Fibroblast of lung (primary cell): ENCODE data around the gene KRTAP5-9. TPM values are rescaled to one million over a fixed set of nuclear protein-coding genes. Genes with fewer than 3 reads are reported as not detected.

ENCODE experiments used
- DNase-seq, 2 donors: peaks; one replicate each; pipeline versions ENCODE4 v3.0.0 to v3.0.0-alpha.2; 2010; ENCODE audit warnings: low read depth in 2 of 2
- H2AFZ ChIP-seq: 2 replicates; pipeline ENCODE4 v1.5.1; 2012; ENCODE audit warnings: low read length, control low read depth, inconsistent platforms
- H3K27ac ChIP-seq: 2 replicates; pipeline ENCODE4 v1.5.1; 2011; ENCODE audit warnings: low read length, control low read depth; ENCODE audit not compliant: insufficient read depth
- H3K27me3 ChIP-seq: 2 replicates; pipeline ENCODE4 v1.5.1; 2011; ENCODE audit warnings: mild to moderate bottlenecking, low read length; ENCODE audit not compliant: control insufficient read depth, insufficient read depth
- H3K36me3 ChIP-seq: 2 replicates; pipeline ENCODE4 v1.5.1; 2011; ENCODE audit warnings: low read length; ENCODE audit not compliant: control insufficient read depth, insufficient read depth
- H3K4me1 ChIP-seq: 2 replicates; pipeline ENCODE4 v1.5.1; 2011; ENCODE audit warnings: low read length; ENCODE audit not compliant: control insufficient read depth, insufficient read depth; ENCODE audit errors: extremely low read depth
- H3K4me2 ChIP-seq: 2 replicates; pipeline ENCODE4 v1.5.1; 2011; ENCODE audit warnings: low read length, control low read depth; ENCODE audit not compliant: insufficient read depth; ENCODE audit errors: extremely low read depth
- H3K4me3 ChIP-seq, 4 experiments: fragments of 200-600 bp in 1 of 4; sonication (generic) in 1 of 4; replicated peaks in 1 of 4; 2 replicates each; pipeline ENCODE4 v1.5.1; 2011 to 2016; ENCODE audit warnings: low read length in 4 of 4, low read depth in 3 of 4, mild to moderate bottlenecking in 3 of 4, control low read depth in 2 of 4, inconsistent platforms in 1 of 4, mixed read lengths in 1 of 4; ENCODE audit not compliant: insufficient read depth in 1 of 4; ENCODE audit errors: control extremely low read depth in 1 of 4
- H3K79me2 ChIP-seq: 2 replicates; pipeline ENCODE4 v1.5.1; 2012; ENCODE audit warnings: mild to moderate bottlenecking, low read length, inconsistent platforms; ENCODE audit not compliant: control insufficient read depth, insufficient read depth
- H3K9ac ChIP-seq: 2 replicates; pipeline ENCODE4 v1.5.1; 2011; ENCODE audit warnings: mild to moderate bottlenecking, low read length, control low read depth; ENCODE audit not compliant: insufficient read depth
- H3K9me3 ChIP-seq: 2 replicates; pipeline ENCODE4 v1.5.1; 2012; ENCODE audit warnings: low read depth, low read length; ENCODE audit not compliant: control insufficient read depth, insufficient read depth
- H4K20me1 ChIP-seq: 2 replicates; pipeline ENCODE4 v1.5.1; 2011; ENCODE audit warnings: low read length; ENCODE audit not compliant: control insufficient read depth, insufficient read depth; ENCODE audit errors: extremely low read depth
- EZH2 ChIP-seq: IDR thresholded peaks from 2 replicates; pipeline ENCODE4 v1.5.1; 2012; ENCODE audit warnings: low read length, control low read depth, mild to moderate bottlenecking; ENCODE audit errors: missing control alignments
- polyA plus RNA-seq, 2 donors: library from polyadenylated mRNA; depleted of rRNA in 1 of 2; stranded (reverse) in 1 of 2; unstranded in 1 of 2; fragments of >200 nt; gene quantifications; 2 replicates each; pipeline ENCODE4 v1.2.1, GENCODE V29; 2011 to 2012; ENCODE audit warnings: missing spikeins in 1 of 2
- total RNA-seq: library from RNA; depleted of rRNA; stranded (reverse); fragments of >200 nt; gene quantifications from 2 replicates; pipeline ENCODE4 v1.2.1, GENCODE V29; 2014
- TF ChIP-seq, protein P1 (sequence below), 2 donors: IDR thresholded peaks in 1 of 2; conservative IDR thresholded peaks in 1 of 2; 1 replicate in 1 of 2; 2 replicates in 1 of 2; pipeline ENCODE4 v1.5.1; 2011 to 2012; ENCODE audit warnings: low read length in 2 of 2, control low read depth in 1 of 2, inconsistent platforms in 1 of 2, low read depth in 1 of 2, mild to moderate bottlenecking in 1 of 2

KRTAP5-9 gene
- total and polyA plus RNA-seq, 2 donors (not counting 1 experiment from before 2014, with no cell fraction given) = not detected

DNA sequence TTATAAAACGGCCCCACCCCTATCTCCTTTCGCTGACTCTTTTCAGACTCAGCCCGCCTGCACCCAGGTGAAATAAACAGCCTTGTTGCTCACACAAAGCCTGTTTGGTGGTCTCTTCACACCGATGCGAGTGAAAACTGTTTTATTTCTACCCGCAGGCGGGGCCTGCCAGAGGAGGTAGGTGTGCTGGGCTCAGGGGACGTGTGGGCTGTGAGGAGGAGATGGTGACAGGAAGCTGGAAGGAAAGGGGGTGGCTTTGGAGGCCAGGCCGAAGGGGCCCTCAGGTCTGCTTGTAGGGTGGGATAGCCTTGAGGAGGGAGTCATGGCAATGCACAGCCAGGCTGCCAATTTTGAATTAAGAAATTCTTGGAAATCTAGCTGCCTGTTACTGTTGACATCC, 42.4 kb upstream of the KRTAP5-9 start:
- Histone ChIP-seq H3K9ac (no peak overlapping the region), H3K27me3 (no peaks in the 10 kb centered on the region), H3K9me3 (no peaks in the 10 kb centered on the region), H2AFZ (no peak overlapping the region), H3K4me2 (no peak overlapping the region), H4K20me1 (no peaks in the 10 kb centered on the region), H3K4me1 (no peaks in the 10 kb centered on the region), H3K36me3 (peaks cover 2% of the 10 kb centered on the region), H3K79me2 (no peaks in the 10 kb centered on the region), H3K4me3 (no peak overlapping the region), H3K27ac (no peak overlapping the region)
- DNase-seq = no peak
- TF ChIP-seq, protein P1, sequence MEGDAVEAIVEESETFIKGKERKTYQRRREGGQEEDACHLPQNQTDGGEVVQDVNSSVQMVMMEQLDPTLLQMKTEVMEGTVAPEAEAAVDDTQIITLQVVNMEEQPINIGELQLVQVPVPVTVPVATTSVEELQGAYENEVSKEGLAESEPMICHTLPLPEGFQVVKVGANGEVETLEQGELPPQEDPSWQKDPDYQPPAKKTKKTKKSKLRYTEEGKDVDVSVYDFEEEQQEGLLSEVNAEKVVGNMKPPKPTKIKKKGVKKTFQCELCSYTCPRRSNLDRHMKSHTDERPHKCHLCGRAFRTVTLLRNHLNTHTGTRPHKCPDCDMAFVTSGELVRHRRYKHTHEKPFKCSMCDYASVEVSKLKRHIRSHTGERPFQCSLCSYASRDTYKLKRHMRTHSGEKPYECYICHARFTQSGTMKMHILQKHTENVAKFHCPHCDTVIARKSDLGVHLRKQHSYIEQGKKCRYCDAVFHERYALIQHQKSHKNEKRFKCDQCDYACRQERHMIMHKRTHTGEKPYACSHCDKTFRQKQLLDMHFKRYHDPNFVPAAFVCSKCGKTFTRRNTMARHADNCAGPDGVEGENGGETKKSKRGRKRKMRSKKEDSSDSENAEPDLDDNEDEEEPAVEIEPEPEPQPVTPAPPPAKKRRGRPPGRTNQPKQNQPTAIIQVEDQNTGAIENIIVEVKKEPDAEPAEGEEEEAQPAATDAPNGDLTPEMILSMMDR (conservative IDR thresholded peaks at IDR 0.05 in 1 of 2, IDR thresholded peaks at IDR 0.05 in 1 of 2; ENCODE audit: low read depth in 1 of 2, low read length in 2 of 2) = no peak
- TF ChIP-seq EZH2 = no peak

DNA sequence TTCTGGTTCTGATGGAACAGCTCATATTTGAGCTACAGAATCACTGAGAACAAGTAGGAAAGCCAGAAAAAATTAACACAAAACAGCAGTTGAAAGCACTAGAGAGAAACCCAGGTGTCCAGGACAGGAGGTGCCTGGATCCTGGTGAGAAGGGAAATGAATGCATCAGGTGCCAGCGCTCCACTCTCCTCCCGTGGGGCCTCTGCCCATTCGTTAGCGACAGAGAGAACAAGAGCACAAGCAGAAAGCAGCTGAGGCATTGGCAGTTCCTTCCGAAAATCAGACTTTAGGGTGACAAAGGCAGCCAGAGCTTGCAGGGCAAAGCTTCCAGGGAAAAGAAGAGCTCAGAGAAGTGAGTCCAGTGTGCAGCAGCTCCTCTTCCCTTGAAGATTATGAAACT, 41.1 kb upstream of the KRTAP5-9 start:
- no peaks in the 10 kb centered on the region for H3K27me3 ChIP-seq
- H4K20me1 ChIP-seq = no peaks in the 10 kb centered on the region
- TF ChIP-seq, protein P1 (conservative IDR thresholded peaks at IDR 0.05 in 1 of 2, IDR thresholded peaks at IDR 0.05 in 1 of 2; ENCODE audit: low read depth in 1 of 2, low read length in 2 of 2) = no peak
- TF ChIP-seq EZH2 = no peak
- H3K4me3 ChIP-seq = no peak overlapping the region
- H3K4me2 ChIP-seq = no peak overlapping the region
- no peaks in the 10 kb centered on the region for H3K9me3 ChIP-seq
- H2AFZ ChIP-seq = no peak overlapping the region
- H3K79me2 ChIP-seq = no peaks in the 10 kb centered on the region
- H3K9ac ChIP-seq = no peak overlapping the region
- H3K36me3 ChIP-seq = no peaks in the 10 kb centered on the region
- no peak overlapping the region for H3K27ac ChIP-seq
- no peak for DNase-seq
- no peaks in the 10 kb centered on the region for H3K4me1 ChIP-seq

DNA sequence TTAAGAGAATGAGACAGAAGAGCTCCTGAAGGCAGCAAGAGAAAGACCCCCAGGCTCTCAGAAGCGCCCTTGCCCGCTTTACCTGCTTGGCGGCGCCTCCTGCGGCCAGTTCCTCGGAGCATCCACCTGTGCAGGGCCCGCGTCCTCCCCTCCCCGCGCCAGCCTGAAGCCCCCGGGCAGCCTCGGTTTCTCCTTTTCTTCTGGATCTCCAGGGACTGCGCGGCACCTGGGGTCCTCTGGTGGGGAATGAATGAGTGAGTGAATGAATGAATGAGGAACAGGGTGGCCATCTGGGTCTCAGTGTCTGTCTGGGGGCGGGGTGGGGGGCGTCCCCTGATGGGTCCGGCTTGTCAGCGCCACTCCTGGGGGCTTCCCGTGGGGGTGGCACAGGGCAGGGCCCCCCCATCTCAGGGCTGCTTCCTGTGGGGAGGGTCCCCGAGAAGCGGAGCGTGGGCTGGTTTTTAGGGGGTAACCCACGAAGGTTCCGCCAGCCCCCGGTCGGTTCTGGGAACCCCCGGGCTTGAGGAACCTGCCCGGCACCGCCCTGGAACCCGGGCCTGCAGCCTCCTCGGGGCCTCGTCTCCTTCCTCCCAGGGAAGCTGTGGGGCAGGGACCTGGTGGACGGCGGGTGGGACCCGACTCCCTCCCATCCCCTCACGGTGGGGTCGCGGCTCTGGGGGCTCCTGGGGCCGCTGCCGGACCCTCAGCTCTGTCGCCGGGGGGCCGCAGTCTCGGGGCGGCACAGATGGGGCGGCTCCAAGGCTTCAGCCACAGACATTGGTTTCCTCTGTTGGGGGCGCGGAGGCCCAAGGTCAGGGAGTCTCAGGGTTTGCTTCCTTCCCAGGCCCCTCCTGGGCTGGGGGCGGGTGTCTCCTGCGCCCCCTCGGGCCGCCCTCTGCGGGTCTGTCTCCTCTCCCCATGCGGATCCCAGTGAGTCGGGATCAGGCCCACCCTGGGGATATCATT, 29.4 kb upstream of the KRTAP5-9 start:
- no peak overlapping the region for H3K4me2 ChIP-seq

More for the DNA sequence above, 29.4 kb upstream of the KRTAP5-9 start:
- Histone ChIP-seq H3K27ac (no peak overlapping the region), H3K9me3 (no peaks in the 10 kb centered on the region), H3K27me3 (no peaks in the 10 kb centered on the region), H3K79me2 (no peaks in the 10 kb centered on the region), H2AFZ (no peak overlapping the region), H3K4me1 (no peaks in the 10 kb centered on the region), H4K20me1 (no peaks in the 10 kb centered on the region), H3K4me3 (no peak overlapping the region), H3K36me3 (no peaks in the 10 kb centered on the region), H3K9ac (no peak overlapping the region)
- DNase-seq = no peak
- no peak for TF ChIP-seq EZH2
- TF ChIP-seq, protein P1 (conservative IDR thresholded peaks at IDR 0.05 in 1 of 2, IDR thresholded peaks at IDR 0.05 in 1 of 2; ENCODE audit: low read depth in 1 of 2, low read length in 2 of 2) = no peak
